GM12872 (cell line): ENCODE measurements around the gene USP32.

ENCODE experiments used
- TF ChIP-seq, protein P1 (sequence below): IDR thresholded peaks from 3 replicates; pipeline ENCODE4 v1.5.1; 2011; ENCODE audit warnings: low read depth, mild to moderate bottlenecking, low read length, moderate library complexity; ENCODE audit not compliant: insufficient read depth

Gene USP32

DNA sequence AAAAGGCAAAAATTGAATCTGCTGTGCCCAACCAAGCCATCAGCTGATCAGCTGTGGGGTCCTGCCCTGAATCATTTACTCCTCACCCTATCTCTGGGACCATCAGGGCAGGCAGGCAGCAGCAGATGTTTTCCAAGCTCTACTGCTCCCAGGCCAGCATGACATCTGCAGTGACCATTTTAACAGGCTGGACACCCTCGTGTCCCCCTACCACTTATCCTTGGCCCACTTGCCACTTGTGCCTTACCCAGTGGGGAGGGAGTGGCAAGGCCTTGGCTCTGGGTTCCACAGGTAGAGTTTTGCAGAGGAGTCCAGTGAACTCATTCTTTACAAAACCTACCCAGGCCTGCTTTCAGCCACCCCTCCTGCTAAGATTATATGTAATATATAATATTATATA is 254.2 kb downstream of the USP32 start:
- TF ChIP-seq, protein P1, sequence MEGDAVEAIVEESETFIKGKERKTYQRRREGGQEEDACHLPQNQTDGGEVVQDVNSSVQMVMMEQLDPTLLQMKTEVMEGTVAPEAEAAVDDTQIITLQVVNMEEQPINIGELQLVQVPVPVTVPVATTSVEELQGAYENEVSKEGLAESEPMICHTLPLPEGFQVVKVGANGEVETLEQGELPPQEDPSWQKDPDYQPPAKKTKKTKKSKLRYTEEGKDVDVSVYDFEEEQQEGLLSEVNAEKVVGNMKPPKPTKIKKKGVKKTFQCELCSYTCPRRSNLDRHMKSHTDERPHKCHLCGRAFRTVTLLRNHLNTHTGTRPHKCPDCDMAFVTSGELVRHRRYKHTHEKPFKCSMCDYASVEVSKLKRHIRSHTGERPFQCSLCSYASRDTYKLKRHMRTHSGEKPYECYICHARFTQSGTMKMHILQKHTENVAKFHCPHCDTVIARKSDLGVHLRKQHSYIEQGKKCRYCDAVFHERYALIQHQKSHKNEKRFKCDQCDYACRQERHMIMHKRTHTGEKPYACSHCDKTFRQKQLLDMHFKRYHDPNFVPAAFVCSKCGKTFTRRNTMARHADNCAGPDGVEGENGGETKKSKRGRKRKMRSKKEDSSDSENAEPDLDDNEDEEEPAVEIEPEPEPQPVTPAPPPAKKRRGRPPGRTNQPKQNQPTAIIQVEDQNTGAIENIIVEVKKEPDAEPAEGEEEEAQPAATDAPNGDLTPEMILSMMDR: no peak

DNA sequence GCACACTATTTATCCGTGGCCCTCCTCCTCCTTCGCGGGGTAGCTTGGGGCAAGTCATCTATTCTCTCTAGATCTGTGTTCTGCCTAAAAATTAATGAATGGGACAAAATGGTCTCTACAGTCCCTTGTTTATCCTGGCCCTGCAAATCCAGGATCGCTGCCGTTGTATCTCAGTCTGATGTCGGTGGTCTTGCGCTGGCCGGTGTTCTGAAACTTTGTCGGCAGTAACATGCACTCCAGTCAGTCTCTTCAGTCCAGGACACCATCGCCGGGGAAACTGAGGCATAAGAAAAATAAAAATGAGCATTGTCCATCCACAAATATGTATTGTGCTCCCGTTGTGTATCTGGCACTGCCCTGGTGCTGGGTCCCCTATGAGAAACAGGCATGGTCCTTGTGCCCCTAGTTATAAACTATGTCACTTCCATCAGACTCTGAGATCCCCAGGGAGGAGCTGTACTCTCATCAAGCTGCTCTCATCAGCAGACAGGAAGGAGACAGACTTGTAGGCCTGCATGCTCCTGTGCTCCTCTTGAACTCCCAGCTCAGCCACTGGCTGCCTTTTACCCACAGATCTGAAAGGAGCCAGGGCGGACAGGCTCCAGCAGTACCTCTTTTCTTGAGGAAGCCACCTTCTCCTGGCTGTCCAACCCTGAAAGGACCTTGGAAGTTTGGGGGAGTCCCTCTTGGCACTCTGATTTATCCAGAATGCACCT is 255.8 kb downstream of the USP32 start:
- TF ChIP-seq, protein P1: no peak

DNA sequence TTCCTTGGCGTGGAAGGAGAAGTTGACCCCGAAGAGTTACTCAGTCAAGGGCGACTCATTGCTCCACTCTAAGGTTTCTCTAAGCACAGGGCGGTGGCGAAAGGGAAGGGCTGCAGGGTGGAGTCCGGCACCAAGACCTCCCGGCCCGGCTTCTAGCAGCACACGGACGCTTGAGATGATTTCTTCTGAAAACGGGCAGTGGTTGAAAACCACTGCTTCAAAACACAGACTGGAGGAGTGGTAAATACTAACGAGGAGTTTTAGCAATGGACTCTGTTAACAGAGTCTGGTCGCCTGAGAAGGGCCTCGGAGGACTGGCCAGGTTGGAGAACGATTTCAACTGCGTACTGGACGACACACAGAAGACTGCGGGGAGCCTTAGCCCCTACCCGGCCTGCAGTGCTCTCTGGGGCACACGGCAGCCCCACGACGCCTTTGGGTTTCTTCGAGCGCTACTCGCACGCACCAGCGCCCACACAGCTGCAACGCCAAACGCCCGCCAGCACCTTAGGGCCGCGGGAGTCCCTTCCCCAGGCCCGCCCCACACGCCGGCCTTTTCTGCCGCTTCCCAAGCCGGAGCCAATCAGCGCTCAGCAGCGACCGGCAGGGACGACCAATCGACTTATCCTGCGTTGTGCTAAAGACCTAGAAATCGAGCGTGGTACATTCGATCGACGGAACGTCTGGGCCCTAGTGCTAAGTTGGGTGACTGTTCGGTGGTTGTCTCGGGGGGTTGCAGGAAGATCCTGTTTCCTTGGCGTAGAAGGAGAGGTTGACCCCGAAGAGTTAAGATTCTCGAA is 256.6 kb downstream of the USP32 start:
- TF ChIP-seq, protein P1: no peak

DNA sequence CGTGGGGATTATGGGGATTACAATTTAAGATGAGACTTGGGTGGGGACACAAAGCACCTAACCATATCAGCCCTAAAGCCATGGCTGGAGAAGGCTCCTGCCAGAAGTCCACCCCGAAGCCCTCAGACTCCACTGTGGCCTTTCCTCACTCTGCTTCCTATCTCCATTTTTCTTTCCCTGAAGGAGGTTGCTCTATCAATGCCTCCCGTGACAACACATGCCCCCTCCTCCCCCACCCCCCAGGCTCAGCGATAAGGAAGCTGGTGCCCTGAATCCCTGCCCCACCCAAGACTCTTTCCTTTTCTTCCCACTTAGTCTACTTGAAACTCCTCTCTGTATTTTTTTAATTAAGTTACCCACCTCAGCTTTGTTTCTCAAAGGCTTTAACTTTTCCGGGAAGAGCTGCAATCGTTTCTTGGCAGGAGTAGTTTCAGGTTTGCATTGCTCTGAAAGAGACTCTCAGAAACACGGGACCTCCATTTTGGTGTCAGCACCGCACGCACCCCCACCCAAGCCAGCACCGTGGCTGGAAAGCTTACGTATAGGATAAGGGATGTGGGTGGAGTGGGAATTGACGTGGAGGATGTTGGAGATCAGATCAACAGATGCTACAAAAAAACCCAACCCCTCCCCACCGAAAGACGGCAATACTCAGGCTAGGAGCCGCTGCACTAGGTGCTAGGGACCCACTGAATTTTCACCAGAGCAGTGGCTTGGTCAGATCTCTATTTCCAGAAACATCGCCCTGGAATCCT is 257.4 kb downstream of the USP32 start:
- TF ChIP-seq, protein P1: no peak

DNA sequence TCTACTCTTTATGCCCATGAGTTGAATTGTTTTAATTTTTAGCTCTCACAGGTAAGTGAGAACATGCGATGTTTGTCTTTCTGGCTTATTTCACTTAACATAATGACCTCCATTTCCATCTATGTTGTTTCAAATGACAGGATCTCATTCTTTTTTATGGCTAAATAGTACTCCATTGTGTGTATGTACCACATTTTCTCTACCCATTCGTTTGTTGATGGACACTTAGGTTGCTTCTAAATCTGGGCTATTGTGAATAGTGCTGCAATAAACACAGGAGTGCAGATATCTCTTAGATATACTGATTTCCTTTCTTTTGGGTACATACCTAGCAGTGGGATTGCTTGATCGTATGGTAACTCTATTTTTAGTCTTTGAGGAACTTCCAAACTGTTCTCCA is 261.5 kb downstream of the USP32 start:
- TF ChIP-seq, protein P1: no peak

DNA sequence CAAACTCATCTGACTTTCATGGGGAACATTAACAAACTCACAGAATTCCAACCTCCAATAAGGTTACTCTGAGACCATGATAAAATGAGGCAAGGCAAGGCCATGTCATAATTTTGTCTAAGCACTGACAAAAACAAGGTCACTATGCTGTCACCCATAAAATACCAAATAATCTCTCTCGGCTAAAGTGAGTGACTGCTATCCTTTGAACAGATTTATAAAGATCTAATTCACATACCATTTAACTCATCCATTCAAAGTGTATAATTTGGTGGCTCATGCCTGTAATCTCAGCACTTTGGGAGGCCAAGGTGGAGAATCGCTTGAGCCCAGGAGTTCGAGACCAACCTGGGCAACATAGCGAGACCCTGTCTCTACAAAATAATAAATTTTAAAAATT is 262.8 kb downstream of the USP32 start:
- TF ChIP-seq, protein P1: no peak
